K562 (cell line): Measurements from ENCODE around the gene TMEM203. TPM values are rescaled to one million over a fixed set of nuclear protein-coding genes. Genes with fewer than 3 reads are reported as not detected.

Experiments
- CBX3 ChIP-seq, 2 experiments: IDR thresholded peaks; 1 replicate in 1 of 2; 2 replicates in 1 of 2; pipeline ENCODE4 v1.6.1; 2012; ENCODE audit warnings: inconsistent platforms in 2 of 2, low read length in 2 of 2, borderline replicate concordance in 1 of 2, control low read depth in 1 of 2
- CEBPG ChIP-seq, 3 experiments: fragments of 200-800 bp in 1 of 3; sonication (Bioruptor generic) in 1 of 3; sonication (generic) in 1 of 3; formaldehyde crosslinking in 1 of 3; IDR thresholded peaks in 2 of 3; conservative IDR thresholded peaks in 1 of 3; 2 replicates each; pipeline versions ENCODE4 v1.6.1 to v1.8.0; 2016 to 2022; ENCODE audit warnings: missing compliant biosample characterization in 2 of 3, missing genetic modification characterization in 2 of 3, mild to moderate bottlenecking in 1 of 3, missing genetic modification reagents in 1 of 3
- CREB1 ChIP-seq, 2 experiments: sonication (generic) in 1 of 2; formaldehyde crosslinking in 1 of 2; IDR thresholded peaks; 2 replicates each; pipeline versions ENCODE4 v1.6.1 to v1.8.0; 2012 to 2022; ENCODE audit warnings: inconsistent platforms in 1 of 2, mild to moderate bottlenecking in 1 of 2, missing genetic modification reagents in 1 of 2, moderate library complexity in 1 of 2
- KAT2B ChIP-seq: IDR thresholded peaks from one replicate; pipeline ENCODE4 v1.6.1; 2012; ENCODE audit warnings: low read depth, mild to moderate bottlenecking, control low read depth, inconsistent platforms, low read length, moderate library complexity
- SMC3 ChIP-seq: conservative IDR thresholded peaks from 2 replicates; pipeline ENCODE4 v1.6.1; 2011; ENCODE audit warnings: low read depth, low read length, improper control_type of control experiment; ENCODE audit not compliant: insufficient read depth
- XRCC5 ChIP-seq: fragments of 200-400 bp; formaldehyde crosslinking; IDR thresholded peaks from 2 replicates; pipeline ENCODE4 v1.6.1; 2017; ENCODE audit warnings: low read depth, mild to moderate bottlenecking, low read length
- polyA plus RNA-seq, 8 experiments: library from polyadenylated mRNA; depleted of rRNA in 4 of 8; stranded (reverse) in 5 of 8; unstranded in 3 of 8; fragments of >200 nt; fragmentation: Nextera tagmentation in 2 of 8; fragmentation: Illumina TruSeq in 1 of 8; extraction: Ambion mirVana in 2 of 8; extraction: Trizol in 1 of 8; gene quantifications; 2 replicates each; pipeline versions ENCODE4 v1.2.1 to v1.2.3, GENCODE V29; 2011 to 2014; ENCODE audit warnings: inconsistent platforms in 1 of 8, missing spikeins in 1 of 8
- total RNA-seq, 7 experiments: library from RNA; depleted of rRNA in 6 of 7; stranded (reverse); fragments of >200 nt in 6 of 7; fragmentation: Illumina TruSeq in 2 of 7; extraction: Trizol in 2 of 7; gene quantifications; 2 replicates each; pipeline versions ENCODE4 v1.2.1 to v1.2.3, GENCODE V29; 2011 to 2021; ENCODE audit warnings: low replicate concordance in 1 of 7
- TF ChIP-seq, protein P1 (sequence below), 2 experiments: fragments of 450-650 bp in 1 of 2; sonication (generic) in 1 of 2; formaldehyde crosslinking in 1 of 2; IDR thresholded peaks; 2 replicates each; pipeline versions ENCODE4 v1.7.1 to v1.9.0; 2016 to 2022; ENCODE audit warnings: inconsistent platforms in 1 of 2, mild to moderate bottlenecking in 1 of 2, missing genetic modification reagents in 1 of 2
- TF ChIP-seq, protein P2 (sequence below), 3 experiments: fragments of 200-800 bp in 1 of 3; sonication (Bioruptor generic) in 1 of 3; sonication (generic) in 1 of 3; formaldehyde crosslinking in 1 of 3; IDR thresholded peaks; 2 replicates each; pipeline versions ENCODE4 v1.6.1 to v1.8.0; 2016 to 2022; ENCODE audit warnings: mild to moderate bottlenecking in 2 of 3, missing compliant biosample characterization in 2 of 3, missing genetic modification characterization in 2 of 3, missing genetic modification reagents in 1 of 3

Gene TMEM203
- total and polyA plus RNA-seq, 9 of the 15 experiments (the other 6 are each of a cell fraction or from before 2014, with no cell fraction given) = 8.8 to 59.5 (median 37.6) TPM

DNA sequence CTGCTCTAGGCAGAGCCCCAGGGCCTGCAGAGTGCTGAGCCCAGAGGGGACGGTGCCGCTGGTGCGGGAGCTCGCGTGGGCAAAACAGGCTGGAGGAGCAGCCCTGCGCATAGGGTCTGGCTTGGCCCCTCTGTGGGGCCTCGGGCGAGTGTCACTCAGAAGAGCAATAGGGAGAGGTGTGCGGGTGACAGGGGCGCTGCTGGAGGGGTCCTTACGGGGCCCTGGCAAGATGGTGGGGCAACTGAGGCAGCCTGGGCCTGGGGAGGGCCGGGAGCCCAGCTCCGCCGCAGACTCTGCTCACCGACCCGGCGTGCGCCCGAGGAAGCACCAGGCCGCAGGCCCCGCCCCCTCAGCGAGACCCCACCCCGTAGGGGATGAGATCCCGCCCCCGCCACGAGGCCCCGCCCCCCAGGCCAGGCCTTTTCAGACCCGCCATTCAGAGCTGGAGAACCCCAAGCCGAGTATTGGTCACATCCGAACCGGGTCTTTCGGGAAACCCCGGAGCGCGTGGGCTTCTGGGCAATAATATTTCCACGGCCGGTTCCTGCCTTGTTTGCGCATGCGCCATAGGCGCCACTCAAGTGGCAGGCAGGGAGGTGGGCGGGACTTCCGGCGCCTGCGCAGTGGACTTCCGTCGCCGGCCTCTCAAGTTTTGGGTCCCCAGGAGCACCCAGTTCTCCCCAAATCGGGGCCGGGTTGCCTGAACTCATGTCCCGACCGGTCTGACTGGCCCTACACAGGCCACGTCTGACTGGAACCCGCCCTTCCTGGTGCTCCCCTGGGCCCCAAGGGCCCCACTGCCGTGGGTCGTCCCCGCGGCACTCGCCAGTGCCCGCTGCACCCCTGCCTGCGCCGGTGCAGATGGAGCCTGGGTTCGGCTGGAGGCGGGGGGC is 17.9 kb upstream of the TMEM203 start (continued):
- TF ChIP-seq, protein P1, sequence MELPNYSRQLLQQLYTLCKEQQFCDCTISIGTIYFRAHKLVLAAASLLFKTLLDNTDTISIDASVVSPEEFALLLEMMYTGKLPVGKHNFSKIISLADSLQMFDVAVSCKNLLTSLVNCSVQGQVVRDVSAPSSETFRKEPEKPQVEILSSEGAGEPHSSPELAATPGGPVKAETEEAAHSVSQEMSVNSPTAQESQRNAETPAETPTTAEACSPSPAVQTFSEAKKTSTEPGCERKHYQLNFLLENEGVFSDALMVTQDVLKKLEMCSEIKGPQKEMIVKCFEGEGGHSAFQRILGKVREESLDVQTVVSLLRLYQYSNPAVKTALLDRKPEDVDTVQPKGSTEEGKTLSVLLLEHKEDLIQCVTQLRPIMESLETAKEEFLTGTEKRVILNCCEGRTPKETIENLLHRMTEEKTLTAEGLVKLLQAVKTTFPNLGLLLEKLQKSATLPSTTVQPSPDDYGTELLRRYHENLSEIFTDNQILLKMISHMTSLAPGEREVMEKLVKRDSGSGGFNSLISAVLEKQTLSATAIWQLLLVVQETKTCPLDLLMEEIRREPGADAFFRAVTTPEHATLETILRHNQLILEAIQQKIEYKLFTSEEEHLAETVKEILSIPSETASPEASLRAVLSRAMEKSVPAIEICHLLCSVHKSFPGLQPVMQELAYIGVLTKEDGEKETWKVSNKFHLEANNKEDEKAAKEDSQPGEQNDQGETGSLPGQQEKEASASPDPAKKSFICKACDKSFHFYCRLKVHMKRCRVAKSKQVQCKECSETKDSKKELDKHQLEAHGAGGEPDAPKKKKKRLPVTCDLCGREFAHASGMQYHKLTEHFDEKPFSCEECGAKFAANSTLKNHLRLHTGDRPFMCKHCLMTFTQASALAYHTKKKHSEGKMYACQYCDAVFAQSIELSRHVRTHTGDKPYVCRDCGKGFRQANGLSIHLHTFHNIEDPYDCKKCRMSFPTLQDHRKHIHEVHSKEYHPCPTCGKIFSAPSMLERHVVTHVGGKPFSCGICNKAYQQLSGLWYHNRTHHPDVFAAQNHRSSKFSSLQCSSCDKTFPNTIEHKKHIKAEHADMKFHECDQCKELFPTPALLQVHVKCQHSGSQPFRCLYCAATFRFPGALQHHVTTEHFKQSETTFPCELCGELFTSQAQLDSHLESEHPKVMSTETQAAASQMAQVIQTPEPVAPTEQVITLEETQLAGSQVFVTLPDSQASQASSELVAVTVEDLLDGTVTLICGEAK (IDR thresholded peaks at IDR 0.05) = peak; percentile 96
- TF ChIP-seq, protein P1 (CRISPR knock-in tag; IDR thresholded peaks at IDR 0.05) = no peak
- no peak; the same call in 1 of the 2 replicates for TF ChIP-seq XRCC5
- TF ChIP-seq CEBPG (CRISPR knock-in tag; IDR thresholded peaks at IDR 0.05) = no peak
- TF ChIP-seq CEBPG (tag; conservative IDR thresholded peaks at IDR 0.05 in 1 of 2, IDR thresholded peaks at IDR 0.05 in 1 of 2) = no peak
- TF ChIP-seq SMC3 = no peak
- no peak for TF ChIP-seq CBX3 (IDR thresholded peaks at IDR 0.05; ENCODE audit: borderline replicate concordance in 1 of 2, low read length in 2 of 2)
- TF ChIP-seq, protein P2, sequence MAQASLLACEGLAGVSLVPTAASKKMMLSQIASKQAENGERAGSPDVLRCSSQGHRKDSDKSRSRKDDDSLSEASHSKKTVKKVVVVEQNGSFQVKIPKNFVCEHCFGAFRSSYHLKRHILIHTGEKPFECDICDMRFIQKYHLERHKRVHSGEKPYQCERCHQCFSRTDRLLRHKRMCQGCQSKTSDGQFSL (CRISPR knock-in tag; IDR thresholded peaks at IDR 0.05) = no peak
- TF ChIP-seq, protein P2 (tag; IDR thresholded peaks at IDR 0.05) = no peak
- no peak; the same call in 1 of the 2 replicates for TF ChIP-seq CREB1 (IDR thresholded peaks at IDR 0.05)
- TF ChIP-seq CREB1 (CRISPR knock-in tag; IDR thresholded peaks at IDR 0.05) = peak; percentile 14; the same call in 1 of the 2 replicates
- no peak for TF ChIP-seq KAT2B
